ENCODE measurements around the gene ABHD5.
A peak's percentile ranks its signal among the peaks of the same experiment; 100 is the strongest.
"Not testable (repeated sequence)": the region's sequence is repeated elsewhere in the genome, so short reads cannot be mapped to it uniquely, and the experiment has no call there.

Gene ABHD5

GRCh38 chr3:43690400-43691119 is at the start of gene ABHD5:
Gene ABHD5, plus strand, starts transcription at chr3:43690938. Its CDS starts 55 bp downstream, at chr3:43690993.
- Mint-ChIP-seq H3K36me3 (no peaks in the 10 kb centered on the region), H3K9me3 (no peaks in the 10 kb centered on the region), H3K27ac (peak within 1 kb of the TSS; percentile 93), H3K27me3 (no peaks in the 10 kb centered on the region), H3K4me1 (peaks cover 38% of the 10 kb centered on the region), H3K4me3 (peak within 1 kb of the TSS; percentile 94)

- H3K36me3 Mint-ChIP-seq, result no peaks in the 10 kb centered on the region
- no peak overlapping the region for H3K27ac Mint-ChIP-seq
- H3K9me3 Mint-ChIP-seq, result no peaks in the 10 kb centered on the region
- H3K27me3 Mint-ChIP-seq, result peaks cover 2% of the 10 kb centered on the region
- no peak overlapping the region for H3K4me3 Mint-ChIP-seq
- H3K4me1 Mint-ChIP-seq, result peaks cover 8% of the 10 kb centered on the region
Observed at GRCh38 chr3:43641306-43642114, 49.2 kb upstream of the ABHD5 start.

- Mint-ChIP-seq H3K27me3 (peaks cover 4% of the 10 kb centered on the region), H3K4me1 (no peaks in the 10 kb centered on the region), H3K36me3 (no peaks in the 10 kb centered on the region), H3K27ac (no peak overlapping the region), H3K9me3 (no peaks in the 10 kb centered on the region), H3K4me3 (no peak overlapping the region)
Observed at GRCh38 chr3:43644443-43644842, 46.3 kb upstream of the ABHD5 start.

- Mint-ChIP-seq H3K4me1 (no peaks in the 10 kb centered on the region), H3K4me3 (no peak overlapping the region), H3K27ac (no peak overlapping the region), H3K9me3 (no peaks in the 10 kb centered on the region), H3K27me3 (peaks cover 7% of the 10 kb centered on the region), H3K36me3 (no peaks in the 10 kb centered on the region)
Observed at GRCh38 chr3:43647331-43648166, 43.2 kb upstream of the ABHD5 start.

- H3K4me3 Mint-ChIP-seq, result no peak overlapping the region
Observed at GRCh38 chr3:43648957-43649356, 41.8 kb upstream of the ABHD5 start.

GRCh38 chr3:43649365-43649968 is 41.3 kb upstream of the ABHD5 start:
- no peaks in the 10 kb centered on the region for H3K9me3 Mint-ChIP-seq
- no peak overlapping the region for H3K27ac Mint-ChIP-seq
- H3K4me3 Mint-ChIP-seq, result no peak overlapping the region
- H3K36me3 Mint-ChIP-seq, result no peaks in the 10 kb centered on the region
- peaks cover 7% of the 10 kb centered on the region for H3K27me3 Mint-ChIP-seq
- no peaks in the 10 kb centered on the region for H3K4me1 Mint-ChIP-seq

More at GRCh38 chr3:43648957-43649356, 41.8 kb upstream of the ABHD5 start:
- peaks cover 7% of the 10 kb centered on the region for H3K27me3 Mint-ChIP-seq
- H3K36me3 Mint-ChIP-seq, result no peaks in the 10 kb centered on the region
- no peaks in the 10 kb centered on the region for H3K9me3 Mint-ChIP-seq
- H3K27ac Mint-ChIP-seq, result no peak overlapping the region
- no peaks in the 10 kb centered on the region for H3K4me1 Mint-ChIP-seq

- Mint-ChIP-seq H3K27ac (no peak overlapping the region), H3K4me3 (no peak overlapping the region), H3K27me3 (peaks cover 7% of the 10 kb centered on the region), H3K4me1 (no peaks in the 10 kb centered on the region), H3K9me3 (no peaks in the 10 kb centered on the region), H3K36me3 (no peaks in the 10 kb centered on the region)
Observed at GRCh38 chr3:43650345-43650744, 40.4 kb upstream of the ABHD5 start.

- H3K4me1 Mint-ChIP-seq, H3K27ac Mint-ChIP-seq, H3K27me3 Mint-ChIP-seq, H3K9me3 Mint-ChIP-seq, H3K36me3 Mint-ChIP-seq, H3K4me3 Mint-ChIP-seq: not testable (repeated sequence)
Observed at GRCh38 chr3:43656390-43656789, 34.3 kb upstream of the ABHD5 start.

GRCh38 chr3:43659250-43659880 is 31.4 kb upstream of the ABHD5 start:
- Mint-ChIP-seq H3K27me3 (peaks cover 2% of the 10 kb centered on the region), H3K36me3 (no peaks in the 10 kb centered on the region), H3K4me1 (no peaks in the 10 kb centered on the region), H3K4me3 (no peak overlapping the region), H3K9me3 (no peaks in the 10 kb centered on the region), H3K27ac (no peak overlapping the region)

- not testable (repeated sequence) for H3K27ac Mint-ChIP-seq, H3K4me3 Mint-ChIP-seq, H3K9me3 Mint-ChIP-seq, H3K4me1 Mint-ChIP-seq, H3K27me3 Mint-ChIP-seq, H3K36me3 Mint-ChIP-seq
Observed at GRCh38 chr3:43661376-43661775, 29.4 kb upstream of the ABHD5 start.

GRCh38 chr3:43665011-43665410 is 25.7 kb upstream of the ABHD5 start:
- H3K27ac Mint-ChIP-seq, H3K4me3 Mint-ChIP-seq, H3K36me3 Mint-ChIP-seq, H3K9me3 Mint-ChIP-seq, H3K4me1 Mint-ChIP-seq: not testable (repeated sequence)
- H3K27me3 Mint-ChIP-seq, result peaks cover 13% of the 10 kb centered on the region

- H3K27me3 Mint-ChIP-seq, result peaks cover 15% of the 10 kb centered on the region
- no peak overlapping the region for H3K4me3 Mint-ChIP-seq
- H3K27ac Mint-ChIP-seq, result no peak overlapping the region
Observed at GRCh38 chr3:43670635-43671522, 19.9 kb upstream of the ABHD5 start.

GRCh38 chr3:43674345-43675085 is 16.2 kb upstream of the ABHD5 start:
- no peaks in the 10 kb centered on the region for H3K4me1 Mint-ChIP-seq
- H3K27ac Mint-ChIP-seq, result no peak overlapping the region
- no peaks in the 10 kb centered on the region for H3K9me3 Mint-ChIP-seq
- H3K27me3 Mint-ChIP-seq, result peaks cover 6% of the 10 kb centered on the region
- H3K4me3 Mint-ChIP-seq, result no peak overlapping the region
- H3K36me3 Mint-ChIP-seq, result peaks cover 3% of the 10 kb centered on the region

More at GRCh38 chr3:43670635-43671522, 19.9 kb upstream of the ABHD5 start:
- Mint-ChIP-seq H3K36me3 (peaks cover 3% of the 10 kb centered on the region), H3K4me1 (no peaks in the 10 kb centered on the region), H3K9me3 (no peaks in the 10 kb centered on the region)

- Mint-ChIP-seq H3K36me3 (peaks cover 3% of the 10 kb centered on the region), H3K27ac (no peak overlapping the region), H3K27me3 (peaks cover 6% of the 10 kb centered on the region), H3K4me3 (no peak overlapping the region), H3K9me3 (no peaks in the 10 kb centered on the region), H3K4me1 (no peaks in the 10 kb centered on the region)
Observed at GRCh38 chr3:43675593-43675992, 15.1 kb upstream of the ABHD5 start.

Data from activated naive CD4-positive, alpha-beta T cell treated with anti-CD3 and anti-CD28 coated beads, Interleukin-2, amount 50 U/mL, for 24 hours (primary cell).